Nephron progenitor cell (in vitro differentiated cells): ENCODE results near the gene GTF2A1.

Experiments
- DNase-seq: peaks from one replicate; pipeline ENCODE4 v3.0.0; 2021
- H3K27ac Mint-ChIP-seq: 2 replicates; pipeline ENCODE4 v1.8.0; 2021; ENCODE audit warnings: mild to moderate bottlenecking, moderate library complexity, mixed read lengths
- H3K27me3 Mint-ChIP-seq: 2 replicates; pipeline ENCODE4 v1.8.0; 2021; ENCODE audit warnings: mild to moderate bottlenecking, low read depth, mixed read lengths; ENCODE audit not compliant: poor library complexity
- H3K36me3 Mint-ChIP-seq: 2 replicates; pipeline ENCODE4 v1.8.0; 2021; ENCODE audit warnings: low read depth, mixed read lengths
- H3K4me1 Mint-ChIP-seq: 2 replicates; pipeline ENCODE4 v1.8.0; 2021; ENCODE audit warnings: mixed read lengths
- H3K4me3 Mint-ChIP-seq: 2 replicates; pipeline ENCODE4 v1.8.0; 2021; ENCODE audit warnings: mild to moderate bottlenecking, moderate library complexity, mixed read lengths
- H3K9me3 Mint-ChIP-seq: 2 replicates; pipeline ENCODE4 v1.8.0; 2021; ENCODE audit warnings: mild to moderate bottlenecking, moderate library complexity, mixed read lengths
- CTCF ChIP-seq: fragments of 200-600 bp; sonication (generic); IDR thresholded peaks from 2 replicates; pipeline ENCODE4 v1.5.0; 2021; ENCODE audit warnings: antibody characterized with exemption

Gene GTF2A1

DNA sequence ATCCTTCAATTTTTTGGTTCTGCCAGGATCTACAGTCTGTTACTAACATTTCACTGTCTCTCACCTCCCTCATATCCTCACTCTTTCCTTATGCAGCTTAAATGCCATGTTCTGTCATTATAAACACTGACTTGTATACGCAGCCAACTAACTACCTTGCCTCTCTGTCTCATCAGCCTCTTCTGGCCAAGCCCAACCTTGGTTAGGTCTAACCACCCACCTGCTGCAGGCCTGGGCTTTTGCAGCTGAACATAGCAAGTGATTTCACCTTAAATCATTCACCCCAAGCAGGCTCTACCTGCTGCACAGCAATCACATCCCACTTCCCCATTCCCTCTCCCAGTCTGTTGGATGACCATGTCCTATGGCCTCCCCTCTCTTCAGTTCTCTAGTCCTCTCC lies 91.5 kb downstream of the GTF2A1 start:
- TF ChIP-seq CTCF, result no peak
- no peak for DNase-seq
- H3K4me1 Mint-ChIP-seq, result peaks cover 5% of the 10 kb centered on the region
- H3K36me3 Mint-ChIP-seq, result no peaks in the 10 kb centered on the region
- no peaks in the 10 kb centered on the region for H3K27me3 Mint-ChIP-seq
- no peak overlapping the region for H3K27ac Mint-ChIP-seq
- H3K9me3 Mint-ChIP-seq, result peaks cover 10% of the 10 kb centered on the region
- H3K4me3 Mint-ChIP-seq, result no peak overlapping the region

DNA sequence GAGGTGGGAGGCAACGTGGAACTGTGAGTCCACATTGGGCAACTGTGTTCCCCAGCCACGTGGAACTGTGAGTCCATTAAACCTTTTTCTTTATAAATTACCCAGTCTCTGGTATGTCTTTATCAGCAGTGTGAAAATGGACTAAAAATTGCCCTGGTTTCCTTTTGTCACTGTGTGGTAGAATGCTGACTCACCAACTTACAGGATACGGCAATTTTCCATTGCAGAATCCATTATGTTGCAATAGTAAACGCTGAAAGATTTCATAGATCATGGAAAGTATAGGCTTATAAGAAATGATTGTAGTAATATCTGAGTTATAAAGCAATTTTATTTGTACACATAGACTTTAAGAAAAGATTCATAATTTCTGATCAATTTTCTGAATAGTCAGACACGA lies 93.0 kb downstream of the GTF2A1 start:
- Mint-ChIP-seq H3K9me3 (peaks cover 10% of the 10 kb centered on the region), H3K4me1 (peaks cover 5% of the 10 kb centered on the region), H3K27me3 (no peaks in the 10 kb centered on the region), H3K27ac (no peak overlapping the region), H3K4me3 (no peak overlapping the region), H3K36me3 (no peaks in the 10 kb centered on the region)
- DNase-seq, result no peak
- no peak for TF ChIP-seq CTCF

- Mint-ChIP-seq H3K4me1 (no peaks in the 10 kb centered on the region), H3K4me3 (no peak overlapping the region), H3K9me3 (peaks cover 13% of the 10 kb centered on the region), H3K36me3 (no peaks in the 10 kb centered on the region), H3K27ac (no peak overlapping the region), H3K27me3 (no peaks in the 10 kb centered on the region)
- no peak for TF ChIP-seq CTCF
- DNase-seq, result no peak
Measured at GRCh38 chr14:81125536-81125935, 95.2 kb downstream of the GTF2A1 start.
